Cortex of kidney (tissue), 1 donor: ENCODE data around the gene RPL12.

Experiments
- DNase-seq: peaks from one replicate; lab custom pipeline; 2025; lab: John Stamatoyannopoulos, UW

The RPL12 gene

GRCh38 chr9:127403507-127404192 lies 47.6 kb downstream of the RPL12 start:
- no peak for DNase-seq

GRCh38 chr9:127402401-127403090 lies 48.7 kb downstream of the RPL12 start:
- no peak for DNase-seq

DNA sequence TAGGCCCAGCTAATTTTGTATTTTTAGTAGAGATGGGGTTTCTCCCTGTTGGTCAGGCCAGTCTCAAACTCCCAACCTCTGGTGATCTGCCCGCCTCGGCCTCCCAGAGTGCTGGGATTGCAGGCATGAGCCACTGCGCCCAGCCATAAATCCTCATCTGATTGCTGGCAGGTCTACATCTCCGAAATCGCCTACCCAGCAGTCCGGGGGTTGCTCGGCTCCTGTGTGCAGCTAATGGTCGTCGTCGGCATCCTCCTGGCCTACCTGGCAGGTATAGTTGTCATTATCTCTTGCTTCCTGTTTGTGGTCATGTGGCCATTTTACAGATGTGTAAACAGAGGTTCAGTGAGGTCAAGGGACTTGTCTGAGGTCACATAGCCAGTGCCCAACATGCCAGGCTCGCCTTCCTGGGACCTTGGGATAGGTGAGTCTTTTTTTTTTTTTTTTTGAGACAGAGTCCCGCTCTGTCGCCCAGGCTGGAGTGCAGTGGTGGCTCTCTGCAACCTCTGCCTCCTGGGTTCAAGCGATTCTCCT lies 51.4 kb downstream of the RPL12 start:
- no peak for DNase-seq

DNA sequence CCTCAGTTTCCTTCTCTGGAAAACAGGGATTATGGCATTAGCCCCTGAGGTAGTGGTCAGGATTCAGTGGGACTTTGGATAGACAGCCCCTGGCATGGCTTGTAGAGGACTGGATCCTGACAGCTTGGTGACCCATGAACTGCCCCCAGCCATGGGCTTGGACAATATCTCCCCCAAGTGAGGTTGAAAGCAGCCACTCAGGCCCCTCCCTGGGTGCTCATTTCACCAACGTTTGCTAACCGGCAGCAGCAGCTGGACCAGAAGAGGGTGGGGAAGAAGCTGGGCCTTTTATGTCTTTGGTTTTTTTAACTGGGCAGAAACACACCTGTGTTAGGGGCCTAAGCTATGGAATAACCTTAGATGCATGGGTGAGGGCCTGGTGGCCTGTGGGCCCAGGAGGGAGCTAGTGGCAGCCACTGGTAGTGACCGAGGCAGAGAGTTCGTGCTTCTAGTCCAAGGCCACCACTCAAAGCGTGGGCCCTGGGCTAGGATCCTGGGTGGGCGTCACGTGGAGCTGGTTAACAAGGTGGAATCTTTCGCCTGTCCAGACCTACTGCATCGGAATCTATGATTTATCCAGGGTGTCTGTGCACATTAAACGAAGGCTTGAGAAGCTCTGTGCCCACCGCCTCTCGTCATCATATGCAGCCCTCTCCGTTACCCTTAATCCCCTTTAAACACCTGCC lies 52.3 kb downstream of the RPL12 start:
- no peak for DNase-seq

GRCh38 chr9:127398275-127398647 lies 52.9 kb downstream of the RPL12 start:
- DNase-seq, result no peak
